ENCODE results near the gene PCSK7.
A peak's percentile ranks its signal among the peaks of the same experiment; 100 is the strongest.

GRCh38 chr11:117219455-117219854, 12.4 kb downstream of the PCSK7 start:
- no peak for TF ChIP-seq POLR2AphosphoS5 (IDR thresholded peaks at IDR 0.05; ENCODE audit: low read length)
- TF ChIP-seq SPI1 (IDR thresholded peaks at IDR 0.05; ENCODE audit: borderline replicate concordance, insufficient read depth, low read depth, low read length), result no peak
- TF ChIP-seq SKIL (IDR thresholded peaks at IDR 0.05; ENCODE audit: low read depth, poor library complexity, severe bottlenecking), result no peak
- TF ChIP-seq CBFB (IDR thresholded peaks at IDR 0.05; ENCODE audit: low read depth), result no peak
- no peak for TF ChIP-seq NFXL1 (IDR thresholded peaks at IDR 0.05; ENCODE audit: borderline replicate concordance)
- no peak for TF ChIP-seq RFX5 (IDR thresholded peaks at IDR 0.05; ENCODE audit: low read depth, low read length)
- 0 out of 2 replicates have a peak, but pooled peaks have one; percentile 8 for TF ChIP-seq POLR2A (IDR thresholded peaks at IDR 0.05; ENCODE audit: low read depth, low read length)
- no peak for TF ChIP-seq MAX (IDR thresholded peaks at IDR 0.05; ENCODE audit: low read depth, low read length)
- no peak for TF ChIP-seq BMI1 (IDR thresholded peaks at IDR 0.05; ENCODE audit: borderline replicate concordance)
- no peak for TF ChIP-seq RAD51 (IDR thresholded peaks at IDR 0.05)
- no peak for TF ChIP-seq ZNF592 (IDR thresholded peaks at IDR 0.05)
- no peak for TF ChIP-seq ZNF274 (IDR thresholded peaks at IDR 0.05; ENCODE audit: insufficient read depth, insufficient read length)
- TF ChIP-seq FOXK2 (IDR thresholded peaks at IDR 0.05), result no peak
- TF ChIP-seq E2F4 (IDR thresholded peaks at IDR 0.05; ENCODE audit: low read depth, low read length), result no peak

Measured in GM12878 (cell line).